GM21717 (cell line): ENCODE results near the gene PIK3CD.
"Not testable (repeated sequence)": the region's sequence is repeated elsewhere in the genome, so short reads cannot be mapped to it uniquely, and the experiment has no call there.

Experiments used
- ATAC-seq: cut with Tn5 transposase; IDR thresholded peaks from one replicate; pipeline ENCODE4 v1.9.1; 2021; ENCODE audit warnings: mild to moderate bottlenecking, moderate library complexity; ENCODE audit not compliant: unreplicated experiment

Gene PIK3CD

DNA sequence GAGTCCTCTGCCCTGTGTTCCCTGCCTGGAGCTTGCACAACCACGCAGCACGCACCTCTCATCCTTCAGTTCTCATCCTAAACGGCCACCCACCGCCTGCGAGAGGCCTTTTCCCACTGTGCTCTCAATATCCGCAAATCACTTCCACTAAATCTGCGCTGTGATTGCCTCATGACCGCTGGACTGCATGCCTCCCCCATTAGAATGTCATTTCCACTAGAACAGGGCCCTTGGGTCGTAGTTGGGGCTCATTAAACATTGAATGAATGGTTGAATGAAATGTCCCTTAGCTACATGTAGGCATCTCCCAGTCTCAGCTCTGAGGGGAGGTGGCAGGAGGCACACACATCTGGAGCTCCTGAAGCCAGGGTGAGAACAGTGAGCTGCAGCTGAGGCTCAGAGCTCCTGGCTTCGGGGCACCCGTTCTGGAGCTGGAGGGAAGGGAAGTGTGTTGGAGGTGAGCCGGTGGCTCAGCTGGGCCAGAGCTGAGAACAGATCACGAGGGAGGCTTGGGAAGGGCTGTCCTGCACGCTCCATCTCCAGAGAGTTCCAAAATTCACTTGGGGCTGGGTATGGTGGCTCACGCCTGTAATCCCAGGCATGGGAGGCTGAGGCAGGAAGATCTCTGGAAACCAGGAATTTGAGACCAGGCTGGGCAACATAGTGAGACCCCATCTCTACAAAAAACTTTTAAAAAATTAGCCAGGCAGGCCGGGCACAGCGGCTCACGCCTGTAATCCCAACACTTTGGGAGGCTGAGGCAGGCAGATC, 32.4 kb upstream of the PIK3CD start:
- ATAC-seq, result no peak

DNA sequence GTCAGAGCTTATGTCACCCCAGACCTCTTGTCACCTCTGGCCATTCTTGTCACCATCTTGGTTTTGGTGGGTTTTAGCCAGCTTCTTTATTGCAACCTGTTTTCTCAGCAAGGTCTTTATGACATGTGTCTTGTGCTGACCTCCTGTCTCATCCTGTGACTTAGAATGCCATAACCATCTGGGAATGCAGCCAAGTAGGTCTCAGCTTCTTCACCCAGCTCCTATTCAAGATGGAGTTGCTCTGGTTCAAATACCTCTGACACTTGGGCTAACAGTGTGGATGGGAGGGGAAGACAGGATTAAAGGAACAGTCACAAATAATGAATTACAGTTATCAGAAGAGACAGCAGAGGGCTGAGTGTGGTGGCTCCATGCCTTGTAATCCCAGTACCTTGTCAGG, 30.5 kb upstream of the PIK3CD start:
- ATAC-seq, result no peak

DNA sequence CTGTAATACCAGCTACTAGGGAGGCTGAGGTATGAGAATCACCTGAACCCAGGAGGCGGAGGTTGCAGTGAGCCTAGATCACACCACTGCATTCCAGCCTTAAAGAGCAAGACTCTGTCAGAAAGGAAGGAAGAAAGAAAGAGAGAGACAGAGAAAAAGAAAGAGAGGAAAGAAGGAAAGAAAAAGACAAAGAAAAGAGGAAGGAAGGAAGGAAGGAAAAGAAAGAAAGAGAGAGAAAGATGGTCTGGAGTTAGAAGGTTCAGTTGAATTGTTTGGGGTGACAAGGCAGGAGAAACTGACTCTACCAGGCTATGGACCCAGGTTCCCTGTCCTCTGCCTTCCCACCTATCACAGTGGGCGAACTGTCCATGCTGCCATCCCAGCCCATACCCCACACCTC, 27.4 kb upstream of the PIK3CD start:
- ATAC-seq, result no peak

DNA sequence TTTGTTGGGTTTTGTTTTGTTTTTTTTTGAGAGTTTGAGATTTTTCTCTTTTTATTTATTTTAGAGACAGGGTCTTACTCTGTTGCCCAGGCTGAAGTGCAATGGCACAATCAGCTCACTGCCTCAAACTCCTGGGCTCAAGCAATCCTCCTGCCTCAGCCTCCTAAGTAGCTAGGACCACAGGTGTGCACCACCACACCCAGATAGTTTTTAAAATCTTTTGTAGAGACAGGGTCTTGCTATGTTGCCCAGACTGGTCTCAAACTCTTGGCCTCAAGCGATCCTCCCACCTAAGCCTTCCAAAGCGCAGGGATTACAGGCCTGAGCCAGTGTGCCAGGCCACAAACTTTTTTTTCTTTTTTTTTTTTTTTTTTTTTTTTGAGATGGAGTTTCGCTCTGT, 26.5 kb upstream of the PIK3CD start:
- ATAC-seq, result not testable (repeated sequence)

DNA sequence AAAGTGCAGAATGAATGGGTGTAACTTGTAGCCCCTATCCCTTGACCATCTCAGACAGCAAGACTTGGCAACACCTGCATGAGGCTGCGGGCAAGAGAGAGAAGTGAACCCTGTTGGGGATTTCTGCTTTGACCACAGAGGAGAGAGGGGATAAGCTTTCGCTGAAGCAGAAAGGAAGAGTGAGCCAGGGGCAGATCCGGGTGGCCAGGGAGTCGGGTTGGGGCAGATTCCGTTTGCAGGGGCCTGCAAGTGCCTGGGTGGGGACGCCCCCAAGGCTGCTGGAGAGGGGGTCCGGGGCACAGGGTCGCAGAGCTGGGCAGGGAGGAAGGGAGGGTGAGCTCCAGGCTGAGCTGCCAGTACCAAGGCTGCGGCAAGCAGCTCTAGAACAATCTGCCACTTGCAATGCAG, 25.3 kb upstream of the PIK3CD start:
- ATAC-seq, result peak; percentile 40

DNA sequence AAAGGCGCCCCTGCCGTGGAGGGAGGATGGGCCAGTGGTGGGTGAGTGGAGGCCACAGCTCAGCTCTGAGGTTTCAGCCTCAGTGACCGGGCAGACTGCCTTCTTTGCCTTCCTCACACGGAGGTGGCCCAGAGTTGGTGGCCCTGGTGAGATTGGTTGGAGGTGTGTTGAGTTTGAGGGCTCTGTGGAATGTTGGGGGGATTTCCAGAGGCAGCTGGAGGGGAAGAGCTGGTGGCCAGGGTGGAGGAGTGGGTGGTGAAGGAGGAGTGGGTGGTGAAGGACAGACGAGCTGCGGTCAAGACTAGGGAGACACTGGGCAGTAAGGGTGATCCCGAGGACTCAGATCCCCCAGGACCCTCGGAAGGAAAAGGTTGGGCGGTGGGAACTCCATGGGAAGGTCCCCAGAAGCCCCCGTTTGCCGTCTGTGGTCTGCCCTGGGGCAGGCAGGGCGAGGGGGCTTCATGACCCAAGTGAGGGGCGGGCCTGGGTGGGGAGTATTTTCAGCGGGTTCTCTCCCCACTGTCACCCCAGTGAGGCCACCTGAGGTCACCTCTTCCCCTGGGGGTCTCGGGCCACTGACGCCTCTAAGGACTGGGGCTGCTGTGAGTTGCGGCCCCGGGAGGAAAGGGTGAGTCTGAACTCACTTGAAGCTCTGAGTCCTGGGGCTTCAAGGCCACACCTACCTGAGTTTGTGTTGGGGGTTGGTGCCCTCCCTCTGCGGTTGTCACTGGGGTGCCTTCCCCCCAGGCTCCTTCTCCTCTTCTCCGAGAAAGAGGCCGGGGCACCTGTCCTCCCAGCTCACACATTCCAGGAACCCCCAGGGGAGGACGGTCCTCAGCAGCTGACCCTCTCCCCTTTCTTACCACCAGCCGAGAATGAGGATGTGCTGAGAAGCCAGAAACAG, 22.7 kb upstream of the PIK3CD start:
- ATAC-seq, result peak; percentile 21

DNA sequence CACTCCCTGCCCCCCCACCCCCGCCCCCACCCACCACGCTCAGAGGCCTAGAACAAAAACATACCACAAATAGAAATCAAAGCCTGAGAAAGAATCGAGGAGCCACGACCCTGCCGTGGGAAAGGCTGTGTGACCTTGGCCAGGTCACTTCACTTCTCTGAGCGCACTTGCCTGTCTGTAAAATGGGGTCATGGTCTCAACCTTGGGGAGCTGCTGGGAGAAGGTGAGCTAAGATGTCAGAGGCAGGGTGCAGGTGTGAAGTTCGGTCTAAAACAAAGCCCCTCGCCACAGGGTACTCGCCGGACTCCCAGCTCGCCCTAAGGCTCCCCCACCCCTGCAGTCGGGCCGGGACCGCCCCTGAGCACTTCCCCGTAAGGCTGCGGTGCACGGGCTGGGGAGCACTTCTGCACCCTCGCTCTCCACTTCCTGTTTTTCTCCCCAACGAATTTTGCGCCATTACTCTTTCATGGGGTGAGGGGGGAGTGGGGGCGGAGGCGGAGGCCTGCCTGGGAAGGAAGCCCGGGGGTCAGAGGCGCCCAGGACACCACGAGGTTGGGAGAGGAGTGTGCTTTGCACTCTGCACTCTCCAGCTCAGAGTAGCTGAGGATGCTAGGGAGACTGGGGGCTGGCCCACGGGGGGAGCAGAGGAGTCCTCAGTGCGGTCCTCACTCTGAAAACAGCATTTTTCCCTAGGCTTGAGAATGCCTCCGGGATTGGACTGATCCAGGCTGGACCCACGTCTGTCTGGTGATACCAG, 21.9 kb upstream of the PIK3CD start:
- ATAC-seq, result peak; percentile 29

DNA sequence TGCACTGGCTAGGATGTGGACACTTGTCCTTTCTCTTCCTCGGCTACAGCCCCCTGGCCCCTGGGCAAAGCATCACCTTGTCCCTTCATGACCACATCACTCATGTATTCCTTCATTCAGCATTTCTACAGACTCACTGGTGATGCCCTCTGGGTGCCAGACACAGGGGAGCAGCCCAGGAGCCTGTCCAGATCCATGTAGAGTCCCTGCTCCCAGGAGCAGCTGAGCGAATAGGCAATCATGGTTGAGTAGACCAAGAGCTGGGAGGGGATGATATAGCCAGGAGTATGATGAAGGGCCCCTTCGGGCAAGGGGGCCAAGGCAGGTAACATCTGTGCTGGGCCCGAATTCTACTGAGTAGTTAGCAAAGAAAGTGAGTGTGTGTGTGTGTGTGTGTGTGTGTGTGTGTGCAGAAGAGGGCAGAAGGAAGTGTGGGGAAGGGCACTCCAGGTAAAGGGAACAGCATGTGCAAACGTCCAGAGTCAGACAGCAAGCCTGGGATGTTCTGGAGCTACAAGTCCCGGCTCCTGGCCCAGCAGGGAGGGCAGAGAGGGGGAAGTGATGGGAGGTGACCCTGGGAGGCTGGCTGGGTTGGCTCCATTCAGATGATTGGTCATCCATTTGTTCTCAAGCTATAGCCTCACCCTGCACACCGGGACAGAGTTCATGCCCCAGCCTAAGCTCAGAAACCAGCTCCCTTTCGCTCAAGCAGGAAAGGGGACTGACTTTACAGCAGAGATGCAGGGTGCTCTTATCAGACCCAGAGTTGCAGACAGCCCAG, 21.0 kb upstream of the PIK3CD start:
- no peak for ATAC-seq

DNA sequence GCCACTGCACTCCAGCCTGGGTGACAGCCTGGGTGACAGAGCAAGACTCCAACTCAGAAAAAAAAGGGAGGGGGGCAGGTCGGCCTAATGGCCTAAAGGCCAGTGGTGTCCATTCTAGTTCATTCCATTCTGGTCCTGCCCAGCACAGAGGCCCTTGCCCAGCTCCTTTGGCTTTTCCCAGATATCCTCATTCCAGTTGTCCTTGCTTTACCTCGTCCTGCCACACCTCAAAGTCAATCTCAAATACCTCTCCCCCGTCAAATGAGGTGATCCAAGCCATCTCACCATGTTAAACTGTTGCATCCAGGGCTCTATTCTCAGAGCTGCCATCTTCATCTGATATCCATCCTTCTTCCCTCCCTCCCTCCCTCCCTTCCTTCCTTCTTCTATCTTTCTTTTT, 19.9 kb upstream of the PIK3CD start:
- ATAC-seq, result no peak

DNA sequence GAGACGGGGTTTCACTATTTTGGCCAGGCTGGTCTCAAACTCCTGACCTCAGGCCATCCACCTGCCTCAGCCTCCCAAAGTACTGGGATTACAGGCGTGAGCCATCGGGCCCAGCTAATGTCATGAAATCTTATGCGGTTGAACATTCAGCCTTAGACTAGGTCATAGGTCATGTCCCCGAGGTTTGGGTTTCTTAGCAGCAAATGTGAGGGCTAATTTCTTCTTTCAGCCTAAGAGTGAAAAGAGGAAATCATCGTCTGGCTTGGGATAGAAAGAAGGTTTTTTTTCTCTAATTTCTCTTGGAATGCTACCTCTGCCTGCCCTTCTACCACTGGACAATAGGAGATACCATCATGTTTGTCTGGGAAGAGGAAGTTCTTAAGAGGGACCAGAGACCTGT, 18.0 kb upstream of the PIK3CD start:
- ATAC-seq, result no peak

DNA sequence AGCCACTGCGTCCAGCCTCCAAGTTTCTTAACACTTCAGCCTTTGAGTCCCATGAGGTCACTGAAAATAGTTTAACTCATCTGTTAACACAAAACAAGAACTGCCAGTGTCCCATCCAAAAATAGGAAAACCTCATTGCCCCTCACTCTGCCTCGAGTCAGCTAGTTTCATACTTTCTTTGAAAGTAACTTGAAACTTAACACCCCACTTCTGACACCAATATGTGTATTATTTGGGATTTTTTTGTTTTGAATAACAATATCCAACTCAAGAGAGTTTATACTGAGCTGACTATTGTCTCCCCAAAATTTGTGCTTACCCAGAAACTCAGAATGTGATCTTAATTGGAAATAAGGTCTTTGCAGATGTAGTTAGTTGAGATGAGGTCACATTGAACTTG, 16.9 kb upstream of the PIK3CD start:
- no peak for ATAC-seq

DNA sequence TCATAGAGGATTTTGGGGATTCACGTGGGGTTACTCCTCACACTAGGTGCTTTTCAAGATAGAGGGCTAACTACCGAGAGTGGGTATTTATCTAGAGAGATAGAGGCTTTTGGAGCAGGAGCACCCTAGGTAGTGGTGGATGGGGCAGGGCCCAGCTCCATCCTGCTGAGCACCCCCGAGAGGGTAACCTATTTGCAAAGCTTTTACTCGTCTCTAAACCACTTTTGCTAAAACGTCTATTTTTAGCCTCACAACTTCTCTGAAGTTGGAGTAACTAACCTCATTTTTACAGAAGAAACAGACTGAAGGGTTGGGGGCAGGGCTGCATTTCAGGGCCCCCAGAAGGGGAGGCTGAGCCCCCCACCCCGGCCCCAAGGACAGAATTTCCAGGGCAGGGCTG, 12.3 kb upstream of the PIK3CD start:
- ATAC-seq, result no peak

DNA sequence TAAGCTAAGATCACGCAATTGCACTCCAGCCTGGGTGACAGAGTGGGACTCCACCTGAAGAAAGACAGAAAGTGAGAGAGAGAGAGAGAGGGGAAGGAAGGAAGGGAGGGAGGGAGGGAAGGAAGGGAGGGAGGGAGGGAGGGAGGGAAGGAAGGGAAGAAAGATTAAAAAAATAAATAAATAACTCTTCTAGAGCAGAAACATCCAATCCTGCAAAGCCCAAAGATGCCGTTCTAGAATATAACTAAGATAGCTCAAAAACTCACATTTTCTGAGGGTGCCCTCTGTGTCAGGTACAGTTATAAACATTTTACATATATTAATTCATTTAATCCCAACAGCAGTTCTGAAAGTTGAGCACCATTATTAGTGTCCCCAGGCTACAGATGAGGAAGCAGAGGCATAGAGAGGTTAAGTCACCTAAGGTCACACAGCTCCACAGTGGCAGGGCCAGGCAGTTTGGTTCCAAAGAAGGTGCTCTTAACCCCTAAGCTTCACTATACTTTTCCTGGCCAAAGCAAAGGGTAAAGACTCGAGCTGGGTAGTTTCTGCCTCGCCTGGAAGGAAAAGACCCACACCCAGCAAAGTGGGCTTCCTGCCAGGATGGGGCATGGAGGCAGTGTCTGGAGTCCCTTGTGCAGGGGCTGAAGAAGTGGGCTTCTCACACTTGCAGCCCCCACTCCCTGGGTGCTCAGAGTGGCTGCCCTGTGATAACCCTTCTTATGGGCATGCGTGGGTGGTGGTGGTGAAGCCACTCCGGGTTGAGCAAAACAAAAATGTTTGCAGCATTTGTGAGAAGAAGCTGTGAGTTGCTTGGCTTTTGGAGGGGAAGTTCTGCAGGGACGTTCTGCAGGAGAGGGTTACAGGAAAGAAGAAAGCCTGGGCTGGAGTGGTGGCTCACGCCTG, 7.9 kb upstream of the PIK3CD start:
- no peak for ATAC-seq

DNA sequence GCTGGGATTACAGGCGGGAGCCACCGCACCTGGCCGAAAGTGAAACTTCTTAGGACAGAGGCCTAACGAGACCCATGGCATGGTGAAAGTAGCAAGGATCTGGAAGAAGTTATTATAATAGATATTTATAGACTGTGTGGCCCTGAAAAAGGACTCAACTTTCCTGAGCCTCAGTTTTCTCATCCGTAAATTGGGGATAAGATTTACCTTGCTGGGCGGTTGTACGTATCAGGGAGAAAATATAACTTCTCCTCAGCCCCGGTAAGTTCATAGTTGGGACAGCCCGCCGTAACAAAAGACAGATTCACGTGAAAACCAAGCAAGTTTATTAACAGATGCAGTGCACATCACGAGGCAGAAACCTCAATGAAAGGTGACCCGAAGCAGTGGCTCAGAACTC, 5.5 kb upstream of the PIK3CD start:
- ATAC-seq, result no peak

DNA sequence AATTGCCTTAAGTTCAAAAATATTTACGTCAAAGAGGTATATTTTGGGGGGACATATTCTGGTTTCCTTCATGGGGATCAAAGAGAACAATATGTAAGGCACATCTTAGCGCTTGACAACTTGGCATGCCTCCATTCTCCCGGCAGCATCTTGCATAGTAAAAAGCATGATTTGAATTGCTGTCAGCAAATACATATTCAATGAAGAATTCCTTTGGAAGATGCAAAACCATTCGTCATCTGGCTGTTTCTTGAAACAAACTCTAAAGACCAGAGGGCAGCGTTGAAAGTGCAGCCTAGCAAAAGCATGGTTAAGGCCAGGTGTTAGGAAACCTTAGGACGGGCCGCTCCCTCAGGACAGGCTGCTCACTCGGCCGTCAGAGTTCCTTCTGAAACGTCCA, 3.4 kb upstream of the PIK3CD start:
- no peak for ATAC-seq

DNA sequence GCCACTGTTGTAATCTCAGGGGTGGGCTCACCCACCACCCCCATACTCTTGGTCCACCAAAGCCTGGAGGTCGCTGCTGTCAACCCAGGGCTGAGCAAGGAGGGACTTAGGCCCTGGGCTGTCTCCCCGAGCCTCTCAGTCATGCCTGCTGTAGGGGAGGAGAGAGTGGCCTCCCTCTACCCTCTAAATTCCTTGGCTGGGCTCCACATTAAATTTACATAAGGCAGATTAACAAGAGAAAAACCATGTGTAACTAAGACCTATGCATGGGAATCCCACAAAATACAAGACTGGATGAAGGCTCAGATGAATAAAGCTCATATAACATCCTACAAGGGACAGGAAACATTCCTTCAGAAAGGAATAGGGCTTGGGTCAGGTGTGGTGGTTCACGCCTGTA, 1.8 kb upstream of the PIK3CD start:
- ATAC-seq, result no peak

DNA sequence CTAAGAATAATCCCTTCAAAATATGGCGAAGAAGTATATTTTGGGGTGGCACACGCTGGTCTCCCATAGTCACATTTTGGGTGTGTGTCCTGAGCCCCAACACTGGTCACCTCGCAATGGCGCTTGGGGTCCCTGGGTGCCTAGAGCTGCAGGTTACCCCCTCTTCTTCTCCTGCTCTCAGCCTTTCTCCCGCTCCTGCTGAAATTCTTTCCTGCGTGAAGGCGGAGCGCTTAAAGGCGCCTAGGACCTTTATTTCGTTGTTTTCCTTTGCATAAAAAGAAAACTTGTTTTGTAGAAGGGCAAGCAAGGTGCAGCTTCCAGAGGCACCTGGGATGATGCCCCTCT, 339 bp upstream of the PIK3CD start:
- no peak for ATAC-seq

DNA sequence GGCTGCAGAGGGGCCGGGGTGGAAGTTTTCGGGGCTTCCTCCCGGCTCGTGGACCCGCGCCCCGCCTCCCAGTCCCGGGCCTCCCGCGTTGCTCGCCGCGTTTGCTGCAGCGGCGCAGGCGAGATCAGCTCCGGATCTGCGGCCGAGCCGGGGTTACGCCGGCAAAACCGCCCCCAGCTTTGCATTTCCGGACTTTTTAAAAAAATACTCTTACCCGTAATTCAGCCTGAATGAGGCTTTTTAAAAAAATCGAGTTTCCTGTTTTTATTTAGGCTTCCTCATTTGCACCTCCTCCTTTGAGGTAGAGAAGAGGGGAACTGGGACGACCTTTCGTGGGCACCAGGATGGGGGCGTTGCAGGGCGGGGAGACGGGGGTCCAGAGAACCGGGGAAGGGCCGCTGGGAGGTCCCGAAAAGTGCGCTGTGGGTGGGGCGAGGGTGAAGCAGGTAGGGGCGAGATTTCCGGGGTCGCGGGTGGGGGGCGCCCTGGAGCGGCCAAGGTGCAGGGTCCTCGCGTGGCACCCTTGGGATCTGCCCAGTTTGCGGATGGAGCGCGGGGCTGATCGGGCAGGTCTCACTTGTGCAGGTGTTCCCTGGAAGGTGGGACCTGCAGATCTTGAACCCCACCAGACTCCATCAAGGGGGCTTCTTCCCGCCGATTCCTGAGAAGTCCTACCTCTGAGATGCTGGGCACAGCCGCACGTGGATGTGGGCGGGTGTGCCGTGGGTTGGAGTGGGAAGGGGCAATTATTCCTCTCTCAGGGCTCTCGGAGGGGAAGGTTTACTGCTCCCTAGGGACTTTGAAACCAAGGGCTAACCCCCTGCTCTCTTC, 1.1 kb downstream of the PIK3CD start:
- no peak for ATAC-seq

DNA sequence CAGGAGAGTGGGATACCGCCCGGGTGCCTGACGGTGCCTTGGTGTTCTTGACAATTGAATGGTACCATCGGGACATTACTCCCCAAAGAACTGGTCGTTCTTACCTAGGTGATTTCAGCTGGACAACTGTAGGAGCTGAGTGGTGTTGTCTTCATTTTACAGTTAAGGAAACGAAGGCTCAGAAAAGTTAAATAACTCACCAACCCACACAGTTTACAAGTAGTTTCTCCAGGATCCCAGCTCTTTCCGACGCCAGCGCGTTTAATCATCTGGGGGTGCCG, 1.6 kb downstream of the PIK3CD start:
- ATAC-seq, result no peak
